ENCODE data around the gene NEU1.

Gene NEU1

GRCh38 chr6:31879901-31880300, 17.3 kb upstream of the NEU1 start:
- TF ChIP-seq RAD21 (IDR thresholded peaks at IDR 0.05; ENCODE audit: low read depth) (no peak), REST (IDR thresholded peaks at IDR 0.05; ENCODE audit: low read depth) (no peak), YY1 (IDR thresholded peaks at IDR 0.05; ENCODE audit: low read depth) (no peak), NFIC (IDR thresholded peaks at IDR 0.05) (no peak), TEAD4 (IDR thresholded peaks at IDR 0.05) (no peak), CEBPB (IDR thresholded peaks at IDR 0.05) (no peak), ZBTB7A (IDR thresholded peaks at IDR 0.05; ENCODE audit: low read depth) (no peak), EGR1 (IDR thresholded peaks at IDR 0.05) (no peak), USF1 (IDR thresholded peaks at IDR 0.05) (no peak), MAX (IDR thresholded peaks at IDR 0.05) (no peak), TAF1 (IDR thresholded peaks at IDR 0.05; ENCODE audit: low read depth) (no peak), EP300 (IDR thresholded peaks at IDR 0.05; ENCODE audit: borderline replicate concordance) (no peak), FOXM1 (IDR thresholded peaks at IDR 0.05; ENCODE audit: borderline replicate concordance, low read depth) (no peak), TCF12 (IDR thresholded peaks at IDR 0.05; ENCODE audit: low read depth) (no peak), CREB1 (IDR thresholded peaks at IDR 0.05; ENCODE audit: low read depth) (no peak)

GRCh38 chr6:31879143-31879542, 16.5 kb upstream of the NEU1 start:
- TF ChIP-seq EP300 (IDR thresholded peaks at IDR 0.05; ENCODE audit: borderline replicate concordance) (no peak), REST (IDR thresholded peaks at IDR 0.05; ENCODE audit: low read depth) (no peak), TAF1 (IDR thresholded peaks at IDR 0.05; ENCODE audit: low read depth) (no peak), YY1 (IDR thresholded peaks at IDR 0.05; ENCODE audit: low read depth) (no peak), CEBPB (IDR thresholded peaks at IDR 0.05) (no peak), NFIC (IDR thresholded peaks at IDR 0.05) (no peak), TEAD4 (IDR thresholded peaks at IDR 0.05) (no peak), MAX (IDR thresholded peaks at IDR 0.05) (no peak), ZBTB7A (IDR thresholded peaks at IDR 0.05; ENCODE audit: low read depth) (no peak), FOXM1 (IDR thresholded peaks at IDR 0.05; ENCODE audit: borderline replicate concordance, low read depth) (no peak), CREB1 (IDR thresholded peaks at IDR 0.05; ENCODE audit: low read depth) (no peak), EGR1 (IDR thresholded peaks at IDR 0.05) (no peak), TCF12 (IDR thresholded peaks at IDR 0.05; ENCODE audit: low read depth) (no peak)

- no peak for TF ChIP-seq TAF1 (IDR thresholded peaks at IDR 0.05; ENCODE audit: low read depth)
- TF ChIP-seq EGR1 (IDR thresholded peaks at IDR 0.05) = no peak
- no peak for TF ChIP-seq CEBPB (IDR thresholded peaks at IDR 0.05)
- no peak for TF ChIP-seq RAD21 (IDR thresholded peaks at IDR 0.05; ENCODE audit: low read depth)
- TF ChIP-seq FOXM1 (IDR thresholded peaks at IDR 0.05; ENCODE audit: borderline replicate concordance, low read depth) = no peak
- no peak for TF ChIP-seq NFIC (IDR thresholded peaks at IDR 0.05)
- TF ChIP-seq USF1 (IDR thresholded peaks at IDR 0.05) = no peak
- TF ChIP-seq TEAD4 (IDR thresholded peaks at IDR 0.05) = no peak
- no peak for TF ChIP-seq CREB1 (IDR thresholded peaks at IDR 0.05; ENCODE audit: low read depth)
- TF ChIP-seq TCF12 (IDR thresholded peaks at IDR 0.05; ENCODE audit: low read depth) = no peak
- no peak for TF ChIP-seq MAX (IDR thresholded peaks at IDR 0.05)
Observed at GRCh38 chr6:31878726-31879125, 16.1 kb upstream of the NEU1 start, which contains the start of gene SLC44A4. Gene SLC44A4, minus strand, starts transcription at chr6:31878997. Its CDS starts 17 bp downstream, at chr6:31878980.

GRCh38 chr6:31878222-31878621, 15.6 kb upstream of the NEU1 start:
- TF ChIP-seq NFIC (IDR thresholded peaks at IDR 0.05) (no peak), TEAD4 (IDR thresholded peaks at IDR 0.05) (no peak), RAD21 (IDR thresholded peaks at IDR 0.05; ENCODE audit: low read depth) (no peak), EP300 (IDR thresholded peaks at IDR 0.05; ENCODE audit: borderline replicate concordance) (no peak), TAF1 (IDR thresholded peaks at IDR 0.05; ENCODE audit: low read depth) (no peak), TCF12 (IDR thresholded peaks at IDR 0.05; ENCODE audit: low read depth) (no peak), USF1 (IDR thresholded peaks at IDR 0.05) (no peak), FOXM1 (IDR thresholded peaks at IDR 0.05; ENCODE audit: borderline replicate concordance, low read depth) (no peak), CREB1 (IDR thresholded peaks at IDR 0.05; ENCODE audit: low read depth) (no peak), REST (IDR thresholded peaks at IDR 0.05; ENCODE audit: low read depth) (no peak), YY1 (IDR thresholded peaks at IDR 0.05; ENCODE audit: low read depth) (no peak), ZBTB7A (IDR thresholded peaks at IDR 0.05; ENCODE audit: low read depth) (no peak), EGR1 (IDR thresholded peaks at IDR 0.05) (no peak)

Measured in Ishikawa (cell line).